HCT116 (cell line): ENCODE data around the gene KCNQ4. TPM values are rescaled to one million over a fixed set of nuclear protein-coding genes. Genes with fewer than 3 reads are reported as not detected.

Experiments
- ATAC-seq: fragments of 200-7000 bp; cut with Tn5 transposase; 2 replicates; pipeline ENCODE4 v1.9.1; 2020; ENCODE audit warnings: mild to moderate bottlenecking, moderate library complexity
- BruUV-seq: library from RNA; stranded (reverse); fragments of 400-500 nt; replicated peaks from 2 replicates; lab custom pipeline; 2021; lab: Mats Ljungman, UMichigan
- CTCF ChIA-PET: fragments of 300-600 bp; sonication (Branson Sonifier 250); formaldehyde crosslinking; loops from one replicate; lab custom pipeline; 2021; ENCODE audit warnings: antibody characterized with exemption; lab: Charles Lee
- POLR2A ChIA-PET: fragments of 300-600, 350-600 bp; sonication (Branson Sonifier 250); formaldehyde crosslinking; loops from one replicate; lab custom pipeline; 2021; ENCODE audit warnings: antibody characterized with exemption; lab: Charles Lee
- RAD21 ChIA-PET, 2 experiments: fragments of 300-600 bp; sonication (Branson Sonifier 250); formaldehyde crosslinking; loops; one replicate each; lab custom pipeline; 2023; ENCODE audit warnings: low total read pairs in 2 of 2; ENCODE audit not compliant: uncharacterized antibody in 2 of 2, unreplicated experiment in 2 of 2, low non-redundant PET in 1 of 2; lab: Charles Lee
- DNase-seq: peaks from one replicate; pipeline ENCODE4 v3.0.0-alpha.2; 2010; ENCODE audit warnings: low read depth, low spot score
- H2AFZ ChIP-seq: fragments of 200-600 bp; shearing (Covaris generic), sonication (generic); 2 replicates; pipeline ENCODE4 v1.6.1; 2017; ENCODE audit warnings: low read depth, mixed run types, mixed read lengths, antibody characterized with exemption, low read length; ENCODE audit not compliant: poor library complexity, severe bottlenecking
- H3K27ac ChIP-seq: 2 replicates; pipeline ENCODE4 v1.5.1; 2012; ENCODE audit warnings: low read depth, low read length
- H3K27me3 ChIP-seq: fragments of 200-600 bp; sonication (generic); 2 replicates; pipeline ENCODE4 v1.6.1; 2016; ENCODE audit warnings: mixed run types, low read length, mixed read lengths; ENCODE audit not compliant: insufficient read depth
- H3K36me3 ChIP-seq, 2 experiments: fragments of 200-500 bp in 1 of 2; fragments of 200-600 bp in 1 of 2; sonication (Bioruptor generic) in 1 of 2; sonication (generic) in 1 of 2; 2 replicates each; pipeline versions ENCODE4 v1.5.1 to v1.6.1; 2014 to 2016; ENCODE audit warnings: low read length in 2 of 2, inconsistent platforms in 1 of 2, mixed read lengths in 1 of 2, mixed run types in 1 of 2; ENCODE audit not compliant: insufficient read depth in 2 of 2, control insufficient read depth in 1 of 2
- H3K4me1 ChIP-seq, 2 experiments: fragments of 200-600 bp in 1 of 2; sonication (generic) in 1 of 2; 2 replicates each; pipeline versions ENCODE4 v1.5.1 to v1.6.1; 2012 to 2017; ENCODE audit warnings: low read length in 2 of 2, inconsistent platforms in 1 of 2, mild to moderate bottlenecking in 1 of 2, mixed read lengths in 1 of 2, mixed run types in 1 of 2, moderate library complexity in 1 of 2; ENCODE audit not compliant: insufficient read depth in 2 of 2, control insufficient read depth in 1 of 2
- H3K4me2 ChIP-seq: fragments of 200-600 bp; sonication (generic); 2 replicates; pipeline ENCODE4 v1.6.1; 2017; ENCODE audit warnings: mixed run types, low read length, mixed read lengths
- H3K4me3 ChIP-seq, 2 experiments: fragments of 200-600 bp in 1 of 2; sonication (generic) in 1 of 2; replicated peaks in 1 of 2; 2 replicates each; pipeline ENCODE4 v1.5.1; 2011 to 2016; ENCODE audit warnings: low read length in 2 of 2, control low read depth in 1 of 2, low read depth in 1 of 2, mild to moderate bottlenecking in 1 of 2, mixed read lengths in 1 of 2, mixed run types in 1 of 2
- H3K79me2 ChIP-seq: fragments of 200-600 bp; sonication (generic); 2 replicates; pipeline ENCODE4 v1.6.1; 2017; ENCODE audit warnings: mild to moderate bottlenecking, mixed run types, low read length, moderate library complexity, mixed read lengths; ENCODE audit not compliant: insufficient read depth
- H3K9ac ChIP-seq: fragments of 200-600 bp; sonication (generic); 2 replicates; pipeline ENCODE4 v1.6.1; 2016; ENCODE audit warnings: low read length, mixed read lengths
- H3K9me2 ChIP-seq: fragments of 200-600 bp; sonication (generic), shearing (Covaris generic); 2 replicates; pipeline ENCODE4 v1.6.1; 2017; ENCODE audit warnings: mixed run types, mild to moderate bottlenecking, moderate library complexity; ENCODE audit not compliant: insufficient read depth
- H3K9me3 ChIP-seq, 2 experiments: fragments of 200-500 bp in 1 of 2; fragments of 200-600 bp in 1 of 2; sonication (Bioruptor generic) in 1 of 2; sonication (generic) in 1 of 2; 2 replicates each; pipeline ENCODE4 v1.6.1; 2014 to 2017; ENCODE audit warnings: low read length in 2 of 2, mixed read lengths in 2 of 2, inconsistent platforms in 1 of 2, low read depth in 1 of 2, mild to moderate bottlenecking in 1 of 2, mixed run types in 1 of 2, moderate library complexity in 1 of 2; ENCODE audit not compliant: control insufficient read depth in 1 of 2, insufficient read depth in 1 of 2
- H4K20me1 ChIP-seq: fragments of 200-600 bp; sonication (generic), shearing (Covaris generic); 2 replicates; pipeline ENCODE4 v1.6.1; 2017; ENCODE audit warnings: mixed run types, mild to moderate bottlenecking, moderate library complexity; ENCODE audit not compliant: insufficient read depth
- CBX3 ChIP-seq: IDR thresholded peaks from 2 replicates; pipeline ENCODE4 v1.6.1; 2012; ENCODE audit warnings: low read depth
- CEBPB ChIP-seq: IDR thresholded peaks from 2 replicates; pipeline ENCODE4 v1.6.1; 2012; ENCODE audit warnings: low read depth
- EGR1 ChIP-seq: IDR thresholded peaks from 2 replicates; pipeline ENCODE4 v1.6.1; 2012; ENCODE audit warnings: low read depth
- ELF1 ChIP-seq: IDR thresholded peaks from 2 replicates; pipeline ENCODE4 v1.6.1; 2012; ENCODE audit warnings: low read depth, borderline replicate concordance
- EZH2phosphoT487 ChIP-seq: fragments of 200-600 bp; IDR thresholded peaks from 2 replicates; pipeline ENCODE4 v1.6.1; 2018; ENCODE audit warnings: antibody characterized with exemption, borderline replicate concordance
- JUND ChIP-seq: IDR thresholded peaks from 2 replicates; pipeline ENCODE4 v1.6.1; 2012
- POLR2AphosphoS5 ChIP-seq: IDR thresholded peaks from 2 replicates; pipeline ENCODE4 v1.6.1; 2011; ENCODE audit warnings: mild to moderate bottlenecking, low read depth, low read length, moderate library complexity
- SRF ChIP-seq: IDR thresholded peaks from 2 replicates; pipeline ENCODE4 v1.6.1; 2012; ENCODE audit warnings: low read depth
- TCF7L2 ChIP-seq: IDR thresholded peaks from 2 replicates; pipeline ENCODE4 v1.7.0; 2011; ENCODE audit warnings: borderline replicate concordance, inconsistent platforms; ENCODE audit not compliant: insufficient read depth, insufficient read length; ENCODE audit errors: extremely low read depth
- ZFX ChIP-seq: fragments of 450-650 bp; IDR thresholded peaks from 2 replicates; pipeline ENCODE4 v1.6.1; 2017
- ZNF274 ChIP-seq: fragments of 200-500 bp; sonication (Bioruptor generic); IDR thresholded peaks from 2 replicates; pipeline ENCODE4 v1.6.1; 2014; ENCODE audit warnings: mild to moderate bottlenecking, low read depth, low read length, inconsistent platforms
- intact Hi-C: fragments of 100-400 bp; cut with micrococcal nuclease; formaldehyde crosslinking; loops from 2 replicates; pipeline ENCODE4 v1.10.0; 2022
- microRNA counts: library from miRNA; unstranded; fragments of <30 nt; microRNA quantifications from one replicate; lab custom pipeline; 2015
- microRNA-seq: library from miRNA; unstranded; fragments of <30 nt; microRNA quantifications from one replicate; pipeline ENCODE4, GENCODE V29; 2016; ENCODE audit warnings: borderline number of aligned reads
- total RNA-seq: library from RNA; stranded (reverse); gene quantifications from one replicate; pipeline ENCODE4 v1.2.1, GENCODE V29; 2021; ENCODE audit not compliant: unreplicated experiment
- TF ChIP-seq, protein P1 (sequence below): IDR thresholded peaks from 2 replicates; pipeline ENCODE4 v1.6.1; 2012
- TF ChIP-seq, protein P2 (sequence below): IDR thresholded peaks from 2 replicates; pipeline ENCODE4 v1.6.1; 2012

The KCNQ4 gene
- total RNA-seq, 1 experiment from 2014 or later = 4.1 TPM

DNA sequence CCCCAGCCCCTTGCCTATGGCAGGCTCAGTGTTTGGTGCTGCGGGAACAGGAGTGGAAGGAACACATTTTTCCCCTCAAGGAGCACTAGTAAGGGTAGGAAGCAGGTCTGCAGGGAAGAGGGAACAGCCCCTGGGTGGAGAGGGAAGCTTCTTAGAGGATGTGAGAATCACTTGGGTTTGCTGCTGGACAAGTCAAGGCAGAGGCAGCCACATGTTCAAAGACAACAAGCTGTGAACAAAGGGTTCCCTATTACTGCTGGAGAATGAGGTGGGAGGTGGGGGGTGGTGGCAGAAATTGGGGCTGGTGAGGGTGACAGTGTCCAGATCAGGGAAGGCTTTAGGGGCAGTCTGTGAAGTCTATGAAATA is 103.4 kb downstream of the KCNQ4 start (continued):
- no peak for TF ChIP-seq TCF7L2
- TF ChIP-seq CEBPB = no peak
- no peak for TF ChIP-seq POLR2AphosphoS5
- no peak for TF ChIP-seq ELF1
- no peak for TF ChIP-seq ZNF274
- no peak for TF ChIP-seq CBX3
- no peak for TF ChIP-seq EZH2phosphoT487
- TF ChIP-seq, protein P1, sequence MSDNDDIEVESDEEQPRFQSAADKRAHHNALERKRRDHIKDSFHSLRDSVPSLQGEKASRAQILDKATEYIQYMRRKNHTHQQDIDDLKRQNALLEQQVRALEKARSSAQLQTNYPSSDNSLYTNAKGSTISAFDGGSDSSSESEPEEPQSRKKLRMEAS = no peak
- TF ChIP-seq ZFX = no peak
- no peak for TF ChIP-seq EGR1
- TF ChIP-seq, all 23 proteins: peak for 0

DNA sequence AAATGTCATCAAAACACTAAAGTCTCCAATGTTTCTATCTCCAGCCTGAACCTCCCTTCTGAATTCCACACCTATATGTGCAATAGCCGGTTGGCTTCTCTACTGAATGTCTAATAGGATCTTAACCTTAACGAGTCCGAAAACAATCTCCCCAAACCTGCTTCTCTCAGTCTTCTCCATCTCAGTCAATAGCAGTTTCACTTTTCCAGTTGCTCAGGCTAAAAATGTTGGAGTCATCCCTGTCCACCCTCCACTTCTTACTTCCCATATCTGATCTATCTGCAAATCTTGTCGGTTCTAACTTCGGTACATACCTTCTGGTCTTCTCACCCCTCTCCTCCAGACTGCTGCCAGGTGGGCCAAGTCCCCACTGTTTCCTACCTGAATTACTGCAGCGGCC is 104.1 kb downstream of the KCNQ4 start:
- no peak for ATAC-seq
- intact Hi-C loops = no loop called here
- no TSS peak for BruUV-seq

More for the DNA sequence above, 104.1 kb downstream of the KCNQ4 start:
- Histone ChIP-seq H3K9me3 (no peaks in the 10 kb centered on the region), H3K4me3 (no peak overlapping the region), H3K27ac (no peak overlapping the region), H3K4me1 (peaks cover 2 to 32% of the 10 kb centered on the region in 2 experiments; a peak in 3 of 4 replicates), H3K4me2 (no peak overlapping the region), H3K9ac (no peak overlapping the region), H3K27me3 (no peaks in the 10 kb centered on the region), H4K20me1 (no peaks in the 10 kb centered on the region), H3K79me2 (no peaks in the 10 kb centered on the region), H3K36me3 (no peaks in the 10 kb centered on the region), H2AFZ (no peak overlapping the region), H3K9me2 (no peaks in the 10 kb centered on the region)
- ChIA-PET POLR2A (interaction anchor here (3.2 kb wide), 1 partner anchor 25 kb away, joined by 7 read pairs; the partner anchor contains the start of gene CITED4), RAD21 (no interaction called here), CTCF (interaction anchor here (1.8 kb wide), 1 partner anchor 61 kb away, joined by 5 read pairs; no protein-coding TSS in a partner anchor)
- no peak for DNase-seq
- TF ChIP-seq JUND (no peak), EGR1 (no peak), TCF7L2 (no peak), SRF (no peak), CBX3 (no peak)
- TF ChIP-seq, protein P2, sequence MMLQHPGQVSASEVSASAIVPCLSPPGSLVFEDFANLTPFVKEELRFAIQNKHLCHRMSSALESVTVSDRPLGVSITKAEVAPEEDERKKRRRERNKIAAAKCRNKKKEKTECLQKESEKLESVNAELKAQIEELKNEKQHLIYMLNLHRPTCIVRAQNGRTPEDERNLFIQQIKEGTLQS = no peak

MicroRNAs encoded within 50 kb of the gene (microRNA counts, 767-probe panel; counts per million panel counts)
- not detected for microRNA hsa-miR-30c-5p (lab: Ali Mortazavi, UCI)
- not detected for microRNA hsa-miR-30e-5p (lab: Ali Mortazavi, UCI)

Small RNA genes lying within 50 kb of the gene (microRNA-seq; reads per million reads assigned to microRNA genes)
- gene MIR30C1 (87.0 reads per million, percentile 62 among the genes with 10 or more reads in this experiment), gene MIR30E (12,677 reads per million, percentile 96 among the genes with 10 or more reads in this experiment)

Other genes starting within 250 kb of the KCNQ4 start
- 9.0 TPM for gene RIMS3, start 118.1 kb upstream of the KCNQ4 start, total RNA-seq
- gene NFYC, start 92.1 kb upstream of the KCNQ4 start, total RNA-seq = 63.3 TPM
- 7.8 TPM for gene CITED4, start 78.6 kb downstream of the KCNQ4 start, total RNA-seq
- 66.4 TPM for gene CTPS1, start 195.9 kb downstream of the KCNQ4 start, total RNA-seq
- gene SLFNL1, start 237.9 kb downstream of the KCNQ4 start, total RNA-seq = 0.20 TPM